Tibial nerve (tissue), 3 donors: Measurements from ENCODE around the gene OSBPL9.

Experiments used
- POLR2A ChIP-seq, 2 donors: fragments of 450-650 bp; IDR thresholded peaks; one replicate each; pipeline ENCODE4 v1.6.1; 2017; ENCODE audit warnings: antibody characterized with exemption in 2 of 2, mild to moderate bottlenecking in 2 of 2, moderate library complexity in 2 of 2
- TF ChIP-seq, protein P1 (sequence below), 5 experiments: fragments of 200-600 bp in 3 of 5; fragments of 450-650 bp in 2 of 5; sonication (generic) in 3 of 5; IDR thresholded peaks; one replicate each; pipeline ENCODE4 v1.5.1; 2016 to 2019; ENCODE audit warnings: antibody characterized with exemption in 5 of 5, mild to moderate bottlenecking in 3 of 5, moderate library complexity in 2 of 5

DNA sequence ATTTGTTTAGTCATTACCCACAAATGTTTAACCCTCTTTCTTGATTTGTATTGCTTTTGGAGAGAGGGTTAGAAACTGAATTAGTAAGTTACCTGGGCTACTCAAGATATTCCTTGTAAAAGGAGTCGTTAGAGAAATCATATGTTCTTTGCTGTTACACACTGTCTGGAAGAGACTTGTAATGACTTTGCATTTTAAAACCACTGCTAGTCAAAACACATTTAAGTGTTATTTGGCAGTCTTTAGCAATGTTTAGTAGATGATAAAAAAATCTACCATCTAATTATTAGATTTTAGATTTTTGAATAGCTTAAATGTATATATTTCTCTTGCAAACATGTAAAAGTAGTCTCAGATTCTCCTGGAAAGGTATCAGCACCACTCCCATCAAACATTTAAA is 6.6 kb downstream of the OSBPL9 start:
- no peak for TF ChIP-seq POLR2A (IDR thresholded peaks at IDR 0.05)
- TF ChIP-seq, protein P1, sequence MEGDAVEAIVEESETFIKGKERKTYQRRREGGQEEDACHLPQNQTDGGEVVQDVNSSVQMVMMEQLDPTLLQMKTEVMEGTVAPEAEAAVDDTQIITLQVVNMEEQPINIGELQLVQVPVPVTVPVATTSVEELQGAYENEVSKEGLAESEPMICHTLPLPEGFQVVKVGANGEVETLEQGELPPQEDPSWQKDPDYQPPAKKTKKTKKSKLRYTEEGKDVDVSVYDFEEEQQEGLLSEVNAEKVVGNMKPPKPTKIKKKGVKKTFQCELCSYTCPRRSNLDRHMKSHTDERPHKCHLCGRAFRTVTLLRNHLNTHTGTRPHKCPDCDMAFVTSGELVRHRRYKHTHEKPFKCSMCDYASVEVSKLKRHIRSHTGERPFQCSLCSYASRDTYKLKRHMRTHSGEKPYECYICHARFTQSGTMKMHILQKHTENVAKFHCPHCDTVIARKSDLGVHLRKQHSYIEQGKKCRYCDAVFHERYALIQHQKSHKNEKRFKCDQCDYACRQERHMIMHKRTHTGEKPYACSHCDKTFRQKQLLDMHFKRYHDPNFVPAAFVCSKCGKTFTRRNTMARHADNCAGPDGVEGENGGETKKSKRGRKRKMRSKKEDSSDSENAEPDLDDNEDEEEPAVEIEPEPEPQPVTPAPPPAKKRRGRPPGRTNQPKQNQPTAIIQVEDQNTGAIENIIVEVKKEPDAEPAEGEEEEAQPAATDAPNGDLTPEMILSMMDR (IDR thresholded peaks at IDR 0.05): no peak
